Measurements from ENCODE around the gene PGM5.

DNA sequence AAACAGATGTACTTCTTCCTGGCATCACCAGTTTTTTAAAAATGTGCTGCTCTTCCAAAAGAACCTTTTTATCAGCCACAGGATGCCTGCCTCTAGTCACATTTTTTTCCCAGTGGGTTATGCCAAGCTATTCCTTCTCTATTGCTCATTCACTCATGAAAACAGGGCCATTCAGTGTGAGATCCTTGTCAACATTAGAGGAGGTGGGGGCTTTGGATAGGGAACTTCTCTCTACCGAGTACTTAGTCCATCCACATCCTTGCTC lies 181.1 kb downstream of the PGM5 start:
- TF ChIP-seq CTCF (conservative IDR thresholded peaks at IDR 0.05; ENCODE audit: low read depth, low read length) (no peak), EZH2 (IDR thresholded peaks at IDR 0.05; ENCODE audit: low read length, unreplicated experiment) (no peak)

Data from PC-3 (cell line).